Measurements from ENCODE around the gene CHST8. TPM values are rescaled to one million over a fixed set of nuclear protein-coding genes. Genes with fewer than 3 reads are reported as not detected.

The CHST8 gene
- total and polyA plus RNA-seq, 2 donors, result 0.23 to 0.47 TPM

GRCh38 chr19:33699754-33700407 is 78.1 kb downstream of the CHST8 start:
- H3K9me3 ChIP-seq (ENCODE audit: control insufficient read depth in 2 of 2, insufficient read depth in 1 of 2, low read length in 1 of 2), result no peaks in the 10 kb centered on the region
- H3K36me3 ChIP-seq (ENCODE audit: control insufficient read depth in 2 of 2, insufficient read depth in 2 of 2, low read length in 1 of 2), result no peaks in the 10 kb centered on the region
- no peaks in the 10 kb centered on the region for H3K4me1 ChIP-seq (ENCODE audit: control insufficient read depth in 2 of 2, insufficient read depth in 2 of 2, low read length in 2 of 2)
- DNase-seq (ENCODE audit: low read depth in 6 of 9, low spot score in 9 of 9), result no peak
- H3K4me3 ChIP-seq (ENCODE audit: low read length in 2 of 2), result no peak overlapping the region
- H3K27ac ChIP-seq (ENCODE audit: low read depth in 1 of 2, low read length in 1 of 2), result no peak overlapping the region
- WGBS, result 86% methylated on average over 13 of the region's 13 CpGs
- H3K27me3 ChIP-seq (ENCODE audit: control insufficient read depth in 2 of 2, insufficient read depth in 1 of 2, low read length in 1 of 2), result no peaks in the 10 kb centered on the region

- Histone ChIP-seq H3K27me3 (ENCODE audit: control insufficient read depth in 2 of 2, insufficient read depth in 1 of 2, low read length in 1 of 2) (no peaks in the 10 kb centered on the region), H3K4me1 (ENCODE audit: control insufficient read depth in 2 of 2, insufficient read depth in 2 of 2, low read length in 2 of 2) (no peaks in the 10 kb centered on the region), H3K27ac (ENCODE audit: low read depth in 1 of 2, low read length in 1 of 2) (no peak overlapping the region), H3K36me3 (ENCODE audit: control insufficient read depth in 2 of 2, insufficient read depth in 2 of 2, low read length in 1 of 2) (no peaks in the 10 kb centered on the region), H3K4me3 (ENCODE audit: low read length in 2 of 2) (no peak overlapping the region), H3K9me3 (ENCODE audit: control insufficient read depth in 2 of 2, insufficient read depth in 1 of 2, low read length in 1 of 2) (no peaks in the 10 kb centered on the region)
- no peak for DNase-seq (ENCODE audit: low read depth in 6 of 9, low spot score in 9 of 9)
- 84% methylated on average over 8 of the region's 8 CpGs for WGBS
Measured at GRCh38 chr19:33700408-33701013, 78.8 kb downstream of the CHST8 start.

GRCh38 chr19:33701565-33701964 is 79.8 kb downstream of the CHST8 start:
- Histone ChIP-seq H3K27ac (ENCODE audit: low read depth in 1 of 2, low read length in 1 of 2) (no peak overlapping the region), H3K27me3 (ENCODE audit: control insufficient read depth in 2 of 2, insufficient read depth in 1 of 2, low read length in 1 of 2) (no peaks in the 10 kb centered on the region), H3K4me3 (ENCODE audit: low read length in 2 of 2) (no peak overlapping the region), H3K36me3 (ENCODE audit: control insufficient read depth in 2 of 2, insufficient read depth in 2 of 2, low read length in 1 of 2) (no peaks in the 10 kb centered on the region), H3K9me3 (ENCODE audit: control insufficient read depth in 2 of 2, insufficient read depth in 1 of 2, low read length in 1 of 2) (no peaks in the 10 kb centered on the region), H3K4me1 (ENCODE audit: control insufficient read depth in 2 of 2, insufficient read depth in 2 of 2, low read length in 2 of 2) (no peaks in the 10 kb centered on the region)
- 72% methylated on average over 8 of the region's 8 CpGs for WGBS
- no peak for DNase-seq (ENCODE audit: low read depth in 6 of 9, low spot score in 9 of 9)

- Histone ChIP-seq H3K4me3 (ENCODE audit: low read length in 2 of 2) (no peak overlapping the region), H3K27ac (ENCODE audit: low read depth in 1 of 2, low read length in 1 of 2) (no peak overlapping the region), H3K36me3 (ENCODE audit: control insufficient read depth in 2 of 2, insufficient read depth in 2 of 2, low read length in 1 of 2) (no peaks in the 10 kb centered on the region), H3K9me3 (ENCODE audit: control insufficient read depth in 2 of 2, insufficient read depth in 1 of 2, low read length in 1 of 2) (no peaks in the 10 kb centered on the region), H3K27me3 (ENCODE audit: control insufficient read depth in 2 of 2, insufficient read depth in 1 of 2, low read length in 1 of 2) (no peaks in the 10 kb centered on the region), H3K4me1 (ENCODE audit: control insufficient read depth in 2 of 2, insufficient read depth in 2 of 2, low read length in 2 of 2) (no peaks in the 10 kb centered on the region)
- 79% methylated on average over 21 of the region's 21 CpGs for WGBS
- no peak for DNase-seq (ENCODE audit: low read depth in 6 of 9, low spot score in 9 of 9)
Measured at GRCh38 chr19:33702606-33703437, 81.1 kb downstream of the CHST8 start.

GRCh38 chr19:33703438-33703750 is 81.6 kb downstream of the CHST8 start:
- Histone ChIP-seq H3K27ac (ENCODE audit: low read depth in 1 of 2, low read length in 1 of 2) (no peak overlapping the region), H3K9me3 (ENCODE audit: control insufficient read depth in 2 of 2, insufficient read depth in 1 of 2, low read length in 1 of 2) (no peaks in the 10 kb centered on the region), H3K27me3 (ENCODE audit: control insufficient read depth in 2 of 2, insufficient read depth in 1 of 2, low read length in 1 of 2) (no peaks in the 10 kb centered on the region), H3K36me3 (ENCODE audit: control insufficient read depth in 2 of 2, insufficient read depth in 2 of 2, low read length in 1 of 2) (no peaks in the 10 kb centered on the region), H3K4me3 (ENCODE audit: low read length in 2 of 2) (no peak overlapping the region), H3K4me1 (ENCODE audit: control insufficient read depth in 2 of 2, insufficient read depth in 2 of 2, low read length in 2 of 2) (no peaks in the 10 kb centered on the region)
- WGBS, result 93% methylated on average over 11 of the region's 11 CpGs
- no peak for DNase-seq (ENCODE audit: low read depth in 6 of 9, low spot score in 9 of 9)

- Histone ChIP-seq H3K4me3 (ENCODE audit: low read length in 2 of 2) (no peak overlapping the region), H3K36me3 (ENCODE audit: control insufficient read depth in 2 of 2, insufficient read depth in 2 of 2, low read length in 1 of 2) (no peaks in the 10 kb centered on the region), H3K27ac (ENCODE audit: low read depth in 1 of 2, low read length in 1 of 2) (no peak overlapping the region), H3K9me3 (ENCODE audit: control insufficient read depth in 2 of 2, insufficient read depth in 1 of 2, low read length in 1 of 2) (no peaks in the 10 kb centered on the region), H3K4me1 (ENCODE audit: control insufficient read depth in 2 of 2, insufficient read depth in 2 of 2, low read length in 2 of 2) (no peaks in the 10 kb centered on the region), H3K27me3 (ENCODE audit: control insufficient read depth in 2 of 2, insufficient read depth in 1 of 2, low read length in 1 of 2) (no peaks in the 10 kb centered on the region)
- DNase-seq (ENCODE audit: low read depth in 6 of 9, low spot score in 9 of 9), result no peak
- WGBS, result 89% methylated on average over 8 of the region's 8 CpGs
Measured at GRCh38 chr19:33703821-33704220, 82.1 kb downstream of the CHST8 start.

- H3K9me3 ChIP-seq (ENCODE audit: control insufficient read depth in 2 of 2, insufficient read depth in 1 of 2, low read length in 1 of 2), result no peaks in the 10 kb centered on the region
- no peaks in the 10 kb centered on the region for H3K4me1 ChIP-seq (ENCODE audit: control insufficient read depth in 2 of 2, insufficient read depth in 2 of 2, low read length in 2 of 2)
- no peaks in the 10 kb centered on the region for H3K36me3 ChIP-seq (ENCODE audit: control insufficient read depth in 2 of 2, insufficient read depth in 2 of 2, low read length in 1 of 2)
- H3K27me3 ChIP-seq (ENCODE audit: control insufficient read depth in 2 of 2, insufficient read depth in 1 of 2, low read length in 1 of 2), result no peaks in the 10 kb centered on the region
- no peak overlapping the region for H3K27ac ChIP-seq (ENCODE audit: low read depth in 1 of 2, low read length in 1 of 2)
- H3K4me3 ChIP-seq (ENCODE audit: low read length in 2 of 2), result no peak overlapping the region
- WGBS, result 88% methylated on average over 2 of the region's 2 CpGs
- DNase-seq (ENCODE audit: low read depth in 6 of 9, low spot score in 9 of 9), result no peak
Measured at GRCh38 chr19:33704271-33704670, 82.5 kb downstream of the CHST8 start.

GRCh38 chr19:33705090-33705847 is 83.5 kb downstream of the CHST8 start:
- no peak overlapping the region for H3K4me3 ChIP-seq (ENCODE audit: low read length in 2 of 2)
- WGBS, result 84% methylated on average over 11 of the region's 11 CpGs
- no peaks in the 10 kb centered on the region for H3K36me3 ChIP-seq (ENCODE audit: control insufficient read depth in 2 of 2, insufficient read depth in 2 of 2, low read length in 1 of 2)
- no peak for DNase-seq (ENCODE audit: low read depth in 6 of 9, low spot score in 9 of 9)
- no peaks in the 10 kb centered on the region for H3K27me3 ChIP-seq (ENCODE audit: control insufficient read depth in 2 of 2, insufficient read depth in 1 of 2, low read length in 1 of 2)
- no peaks in the 10 kb centered on the region for H3K9me3 ChIP-seq (ENCODE audit: control insufficient read depth in 2 of 2, insufficient read depth in 1 of 2, low read length in 1 of 2)
- no peak overlapping the region for H3K27ac ChIP-seq (ENCODE audit: low read depth in 1 of 2, low read length in 1 of 2)
- H3K4me1 ChIP-seq (ENCODE audit: control insufficient read depth in 2 of 2, insufficient read depth in 2 of 2, low read length in 2 of 2), result no peaks in the 10 kb centered on the region

- no peak overlapping the region for H3K27ac ChIP-seq (ENCODE audit: low read depth in 1 of 2, low read length in 1 of 2)
- no peak for DNase-seq (ENCODE audit: low read depth in 6 of 9, low spot score in 9 of 9)
- H3K4me1 ChIP-seq (ENCODE audit: control insufficient read depth in 2 of 2, insufficient read depth in 2 of 2, low read length in 2 of 2), result no peaks in the 10 kb centered on the region
- H3K9me3 ChIP-seq (ENCODE audit: control insufficient read depth in 2 of 2, insufficient read depth in 1 of 2, low read length in 1 of 2), result no peaks in the 10 kb centered on the region
- H3K27me3 ChIP-seq (ENCODE audit: control insufficient read depth in 2 of 2, insufficient read depth in 1 of 2, low read length in 1 of 2), result no peaks in the 10 kb centered on the region
- WGBS, result 94% methylated on average over 5 of the region's 5 CpGs
- H3K36me3 ChIP-seq (ENCODE audit: control insufficient read depth in 2 of 2, insufficient read depth in 2 of 2, low read length in 1 of 2), result no peaks in the 10 kb centered on the region
- H3K4me3 ChIP-seq (ENCODE audit: low read length in 2 of 2), result no peak overlapping the region
Measured at GRCh38 chr19:33705860-33706259, 84.1 kb downstream of the CHST8 start.
